GM23338 (cell line): ENCODE data around the gene DIS3L. TPM values are rescaled to one million over a fixed set of nuclear protein-coding genes. Genes with fewer than 3 reads are reported as not detected.

ENCODE experiments used
- ATAC-seq: fragments of 200-7000 bp; cut with Tn5 transposase; 3 replicates; pipeline ENCODE4 v1.9.1; 2020
- DNase-seq: peaks from one replicate; pipeline ENCODE4 v3.0.0-alpha.2; 2015; ENCODE audit warnings: low spot score
- H2AFZ ChIP-seq: fragments of 200-600 bp; sonication (generic); 2 replicates; pipeline ENCODE4 v1.8.0; 2016; ENCODE audit warnings: antibody characterized with exemption, mild to moderate bottlenecking, moderate library complexity
- H3F3A ChIP-seq: fragments of 200-600 bp; sonication (generic); replicated peaks from 2 replicates; pipeline ENCODE4 v1.8.0; 2017; ENCODE audit warnings: antibody characterized with exemption, mixed run types, low read depth
- H3K27ac ChIP-seq: fragments of 200-600 bp; sonication (generic); 2 replicates; pipeline ENCODE4 v1.6.1; 2016; ENCODE audit warnings: low read depth
- H3K27me3 ChIP-seq: fragments of 200-600 bp; sonication (generic); 2 replicates; pipeline ENCODE4 v1.8.0; 2016; ENCODE audit warnings: mild to moderate bottlenecking, mixed run types, moderate library complexity; ENCODE audit not compliant: insufficient read depth
- H3K36me3 ChIP-seq: fragments of 200-600 bp; sonication (generic); 2 replicates; pipeline ENCODE4 v1.8.0; 2016; ENCODE audit warnings: mild to moderate bottlenecking; ENCODE audit not compliant: insufficient read depth
- H3K4me1 ChIP-seq: fragments of 200-600 bp; sonication (generic); 2 replicates; pipeline ENCODE4 v1.8.0; 2016; ENCODE audit warnings: mild to moderate bottlenecking, moderate library complexity; ENCODE audit not compliant: insufficient read depth
- H3K4me2 ChIP-seq: fragments of 200-600 bp; sonication (generic); 2 replicates; pipeline ENCODE4 v1.7.1; 2017; ENCODE audit warnings: mixed run types
- H3K4me3 ChIP-seq: fragments of 200-600 bp; sonication (generic); 2 replicates; pipeline ENCODE4 v1.6.1; 2016; ENCODE audit warnings: mixed run types
- H3K79me2 ChIP-seq: fragments of 200-600 bp; sonication (generic); replicated peaks from 2 replicates; pipeline ENCODE4 v1.8.0; 2017; ENCODE audit warnings: mild to moderate bottlenecking; ENCODE audit not compliant: insufficient read depth
- H3K9me2 ChIP-seq: fragments of 200-600 bp; sonication (generic); 2 replicates; pipeline ENCODE4 v1.8.0; 2017; ENCODE audit not compliant: insufficient read depth
- H4K20me1 ChIP-seq: fragments of 200-600 bp; sonication (generic); replicated peaks from 2 replicates; pipeline ENCODE4 v1.8.0; 2017; ENCODE audit warnings: mild to moderate bottlenecking; ENCODE audit not compliant: insufficient read depth
- H3K27ac Mint-ChIP-seq: 2 replicates; pipeline ENCODE4 v1.8.0; 2020; ENCODE audit warnings: inconsistent platforms, mild to moderate bottlenecking, moderate library complexity, mixed read lengths
- H3K27me3 Mint-ChIP-seq: 3 replicates; pipeline ENCODE4 v1.8.0; 2022; ENCODE audit warnings: low read depth, mild to moderate bottlenecking, moderate library complexity, mixed read lengths, inconsistent platforms; ENCODE audit not compliant: insufficient read depth, poor library complexity
- H3K36me3 Mint-ChIP-seq: 3 replicates; pipeline ENCODE4 v1.8.0; 2021; ENCODE audit warnings: low read depth, mild to moderate bottlenecking, inconsistent platforms, moderate library complexity, mixed read lengths
- H3K4me1 Mint-ChIP-seq: 3 replicates; pipeline ENCODE4 v1.8.0; 2020; ENCODE audit warnings: mild to moderate bottlenecking, inconsistent platforms, mixed read lengths
- H3K4me3 Mint-ChIP-seq: 3 replicates; pipeline ENCODE4 v1.8.0; 2021; ENCODE audit warnings: moderate library complexity, mild to moderate bottlenecking, inconsistent platforms, mixed read lengths
- H3K9me3 Mint-ChIP-seq: 3 replicates; pipeline ENCODE4 v1.8.0; 2020; ENCODE audit warnings: moderate library complexity, mild to moderate bottlenecking, inconsistent platforms, mixed read lengths
- CREB1 ChIP-seq: fragments of 250-450 bp; sonication (Bioruptor Pico); IDR thresholded peaks from 2 replicates; pipeline ENCODE4 v1.5.0; 2020; ENCODE audit warnings: low read depth, mild to moderate bottlenecking, moderate library complexity
- EZH2phosphoT487 ChIP-seq: fragments of 200-600 bp; sonication (generic); IDR thresholded peaks from one replicate; pipeline ENCODE4 v1.8.1; 2018; ENCODE audit warnings: antibody characterized with exemption; ENCODE audit not compliant: unreplicated experiment
- JUNB ChIP-seq: IDR thresholded peaks from one replicate; pipeline ENCODE4 v1.6.1; 2016; ENCODE audit warnings: antibody characterized with exemption; ENCODE audit not compliant: unreplicated experiment
- NANOG ChIP-seq: IDR thresholded peaks from 2 replicates; pipeline ENCODE4 v1.6.1; 2016; ENCODE audit warnings: antibody characterized with exemption, borderline replicate concordance
- POLR2AphosphoS5 ChIP-seq: IDR thresholded peaks from 2 replicates; pipeline ENCODE4 v1.6.1; 2016; ENCODE audit warnings: antibody characterized with exemption, low read depth
- STAT1 ChIP-seq: IDR thresholded peaks from one replicate; pipeline ENCODE4 v1.6.1; 2016; ENCODE audit warnings: antibody characterized with exemption; ENCODE audit not compliant: unreplicated experiment
- ZNF114 ChIP-seq: fragments of 250-450 bp; sonication (Bioruptor Pico); IDR thresholded peaks from 2 replicates; pipeline ENCODE4 v1.5.0; 2020; ENCODE audit warnings: mild to moderate bottlenecking, moderate library complexity
- ZNF331 ChIP-seq: fragments of 250-450 bp; sonication (Bioruptor Pico); IDR thresholded peaks from 2 replicates; pipeline ENCODE4 v1.5.0; 2020; ENCODE audit warnings: low read depth, mild to moderate bottlenecking, moderate library complexity
- polyA plus RNA-seq: library from polyadenylated mRNA; unstranded; fragments of >200 nt; fragmentation: Nextera tagmentation; extraction: Ambion mirVana; gene quantifications from 2 replicates; pipeline ENCODE4 v1.2.1, GENCODE V29; 2016
- total RNA-seq: library from RNA; depleted of rRNA; stranded (reverse); fragments of >200 nt; shearing (Covaris generic); gene quantifications from 2 replicates; pipeline ENCODE4 v1.2.3, GENCODE V29; 2014
- TF ChIP-seq, protein P1 (sequence below): fragments of 250-450 bp; sonication (Bioruptor Pico); IDR thresholded peaks from 2 replicates; pipeline ENCODE4 v1.5.0; 2020; ENCODE audit warnings: mild to moderate bottlenecking, moderate library complexity
- TF ChIP-seq, protein P2 (sequence below): IDR thresholded peaks from one replicate; pipeline ENCODE4 v1.6.1; 2018; ENCODE audit warnings: antibody characterized with exemption; ENCODE audit not compliant: unreplicated experiment
- TF ChIP-seq, protein P3 (sequence below), 2 experiments: fragments of 200-600 bp in 1 of 2; sonication (generic) in 1 of 2; conservative IDR thresholded peaks; 2 replicates each; pipeline versions ENCODE4 v1.5.1 to v1.6.1; 2016 to 2017; ENCODE audit warnings: antibody characterized with exemption in 2 of 2, low read depth in 2 of 2, mild to moderate bottlenecking in 2 of 2, moderate library complexity in 1 of 2

The DIS3L gene
- total and polyA plus RNA-seq, 2 experiments from 2014 or later = 8.9 to 21.8 TPM

DNA sequence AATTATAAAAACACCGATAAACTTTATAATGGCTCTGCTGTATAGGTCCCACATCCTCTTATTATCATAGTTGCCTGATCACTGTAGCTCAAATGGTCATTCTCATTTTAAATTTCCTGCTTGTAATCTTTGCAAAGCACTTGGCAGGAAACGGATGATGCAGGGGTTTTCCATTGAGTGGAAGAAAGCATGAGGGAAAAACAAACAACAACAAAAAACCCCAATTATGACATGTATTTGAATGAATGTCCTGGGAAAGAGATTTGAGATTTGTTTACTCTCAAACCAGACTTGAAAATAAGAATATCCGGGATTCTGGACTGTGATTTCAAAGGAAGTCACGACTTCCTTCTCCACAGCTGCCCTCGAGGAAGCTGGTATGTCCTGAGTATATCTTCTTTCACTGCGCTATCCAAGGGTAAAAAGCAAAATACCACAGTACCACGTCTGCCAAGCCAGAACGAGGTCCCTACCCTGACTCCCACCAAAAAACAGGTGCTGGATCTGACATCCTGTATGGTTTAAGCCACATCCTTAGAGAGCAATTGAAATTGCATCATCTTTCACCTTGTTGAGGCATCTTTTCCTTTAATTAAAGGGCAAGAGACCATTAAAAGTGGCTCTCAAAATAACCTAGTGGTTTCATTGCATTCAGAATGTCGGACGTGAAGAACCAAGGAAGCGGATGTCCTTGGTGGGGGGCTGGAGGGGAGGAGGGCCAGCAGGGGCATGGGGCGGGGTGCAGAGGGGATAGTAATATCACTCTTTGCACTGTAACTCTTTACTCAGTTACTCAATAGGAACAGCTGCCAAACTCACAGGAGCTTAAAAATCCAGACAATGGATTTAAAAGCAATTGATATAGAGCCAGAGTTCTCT is 76.6 kb downstream of the DIS3L start:
- H3K79me2 ChIP-seq = no peaks in the 10 kb centered on the region
- peak overlapping the region; percentile 87 for H3K27ac Mint-ChIP-seq
- peak overlapping the region; percentile 67 for H2AFZ ChIP-seq
- no peaks in the 10 kb centered on the region for H3F3A ChIP-seq
- 0 out of 2 replicates have a peak overlapping the region, but pooled peaks have one; percentile 31 for H3K4me2 ChIP-seq
- peak overlapping the region; percentile 67 for H3K27ac ChIP-seq
- H3K4me1 ChIP-seq = peaks cover 12% of the 10 kb centered on the region
- no peak for TF ChIP-seq ZNF114
- TF ChIP-seq, protein P1, sequence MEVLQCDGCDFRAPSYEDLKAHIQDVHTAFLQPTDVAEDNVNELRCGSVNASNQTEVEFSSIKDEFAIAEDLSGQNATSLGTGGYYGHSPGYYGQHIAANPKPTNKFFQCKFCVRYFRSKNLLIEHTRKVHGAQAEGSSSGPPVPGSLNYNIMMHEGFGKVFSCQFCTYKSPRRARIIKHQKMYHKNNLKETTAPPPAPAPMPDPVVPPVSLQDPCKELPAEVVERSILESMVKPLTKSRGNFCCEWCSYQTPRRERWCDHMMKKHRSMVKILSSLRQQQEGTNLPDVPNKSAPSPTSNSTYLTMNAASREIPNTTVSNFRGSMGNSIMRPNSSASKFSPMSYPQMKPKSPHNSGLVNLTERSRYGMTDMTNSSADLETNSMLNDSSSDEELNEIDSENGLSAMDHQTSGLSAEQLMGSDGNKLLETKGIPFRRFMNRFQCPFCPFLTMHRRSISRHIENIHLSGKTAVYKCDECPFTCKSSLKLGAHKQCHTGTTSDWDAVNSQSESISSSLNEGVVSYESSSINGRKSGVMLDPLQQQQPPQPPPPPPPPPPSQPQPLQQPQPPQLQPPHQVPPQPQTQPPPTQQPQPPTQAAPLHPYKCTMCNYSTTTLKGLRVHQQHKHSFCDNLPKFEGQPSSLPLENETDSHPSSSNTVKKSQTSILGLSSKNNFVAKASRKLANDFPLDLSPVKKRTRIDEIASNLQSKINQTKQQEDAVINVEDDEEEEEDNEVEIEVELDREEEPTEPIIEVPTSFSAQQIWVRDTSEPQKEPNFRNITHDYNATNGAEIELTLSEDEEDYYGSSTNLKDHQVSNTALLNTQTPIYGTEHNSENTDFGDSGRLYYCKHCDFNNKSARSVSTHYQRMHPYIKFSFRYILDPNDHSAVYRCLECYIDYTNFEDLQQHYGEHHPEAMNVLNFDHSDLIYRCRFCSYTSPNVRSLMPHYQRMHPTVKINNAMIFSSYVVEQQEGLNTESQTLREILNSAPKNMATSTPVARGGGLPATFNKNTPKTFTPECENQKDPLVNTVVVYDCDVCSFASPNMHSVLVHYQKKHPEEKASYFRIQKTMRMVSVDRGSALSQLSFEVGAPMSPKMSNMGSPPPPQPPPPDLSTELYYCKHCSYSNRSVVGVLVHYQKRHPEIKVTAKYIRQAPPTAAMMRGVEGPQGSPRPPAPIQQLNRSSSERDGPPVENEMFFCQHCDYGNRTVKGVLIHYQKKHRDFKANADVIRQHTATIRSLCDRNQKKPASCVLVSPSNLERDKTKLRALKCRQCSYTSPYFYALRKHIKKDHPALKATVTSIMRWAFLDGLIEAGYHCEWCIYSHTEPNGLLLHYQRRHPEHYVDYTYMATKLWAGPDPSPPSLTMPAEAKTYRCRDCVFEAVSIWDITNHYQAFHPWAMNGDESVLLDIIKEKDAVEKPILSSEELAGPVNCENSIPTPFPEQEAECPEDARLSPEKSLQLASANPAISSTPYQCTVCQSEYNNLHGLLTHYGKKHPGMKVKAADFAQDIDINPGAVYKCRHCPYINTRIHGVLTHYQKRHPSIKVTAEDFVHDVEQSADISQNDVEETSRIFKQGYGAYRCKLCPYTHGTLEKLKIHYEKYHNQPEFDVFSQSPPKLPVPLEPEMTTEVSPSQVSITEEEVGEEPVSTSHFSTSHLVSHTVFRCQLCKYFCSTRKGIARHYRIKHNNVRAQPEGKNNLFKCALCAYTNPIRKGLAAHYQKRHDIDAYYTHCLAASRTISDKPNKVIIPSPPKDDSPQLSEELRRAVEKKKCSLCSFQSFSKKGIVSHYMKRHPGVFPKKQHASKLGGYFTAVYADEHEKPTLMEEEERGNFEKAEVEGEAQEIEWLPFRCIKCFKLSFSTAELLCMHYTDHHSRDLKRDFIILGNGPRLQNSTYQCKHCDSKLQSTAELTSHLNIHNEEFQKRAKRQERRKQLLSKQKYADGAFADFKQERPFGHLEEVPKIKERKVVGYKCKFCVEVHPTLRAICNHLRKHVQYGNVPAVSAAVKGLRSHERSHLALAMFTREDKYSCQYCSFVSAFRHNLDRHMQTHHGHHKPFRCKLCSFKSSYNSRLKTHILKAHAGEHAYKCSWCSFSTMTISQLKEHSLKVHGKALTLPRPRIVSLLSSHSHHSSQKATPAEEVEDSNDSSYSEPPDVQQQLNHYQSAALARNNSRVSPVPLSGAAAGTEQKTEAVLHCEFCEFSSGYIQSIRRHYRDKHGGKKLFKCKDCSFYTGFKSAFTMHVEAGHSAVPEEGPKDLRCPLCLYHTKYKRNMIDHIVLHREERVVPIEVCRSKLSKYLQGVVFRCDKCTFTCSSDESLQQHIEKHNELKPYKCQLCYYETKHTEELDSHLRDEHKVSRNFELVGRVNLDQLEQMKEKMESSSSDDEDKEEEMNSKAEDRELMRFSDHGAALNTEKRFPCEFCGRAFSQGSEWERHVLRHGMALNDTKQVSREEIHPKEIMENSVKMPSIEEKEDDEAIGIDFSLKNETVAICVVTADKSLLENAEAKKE (CRISPR knock-in tag) = no peak
- TF ChIP-seq EZH2phosphoT487 = no peak
- TF ChIP-seq CREB1 (CRISPR knock-in tag) = no peak
- no peak for TF ChIP-seq JUNB
- no peak for TF ChIP-seq ZNF331
- TF ChIP-seq STAT1 = no peak
- TF ChIP-seq NANOG = no peak
- TF ChIP-seq, protein P2, sequence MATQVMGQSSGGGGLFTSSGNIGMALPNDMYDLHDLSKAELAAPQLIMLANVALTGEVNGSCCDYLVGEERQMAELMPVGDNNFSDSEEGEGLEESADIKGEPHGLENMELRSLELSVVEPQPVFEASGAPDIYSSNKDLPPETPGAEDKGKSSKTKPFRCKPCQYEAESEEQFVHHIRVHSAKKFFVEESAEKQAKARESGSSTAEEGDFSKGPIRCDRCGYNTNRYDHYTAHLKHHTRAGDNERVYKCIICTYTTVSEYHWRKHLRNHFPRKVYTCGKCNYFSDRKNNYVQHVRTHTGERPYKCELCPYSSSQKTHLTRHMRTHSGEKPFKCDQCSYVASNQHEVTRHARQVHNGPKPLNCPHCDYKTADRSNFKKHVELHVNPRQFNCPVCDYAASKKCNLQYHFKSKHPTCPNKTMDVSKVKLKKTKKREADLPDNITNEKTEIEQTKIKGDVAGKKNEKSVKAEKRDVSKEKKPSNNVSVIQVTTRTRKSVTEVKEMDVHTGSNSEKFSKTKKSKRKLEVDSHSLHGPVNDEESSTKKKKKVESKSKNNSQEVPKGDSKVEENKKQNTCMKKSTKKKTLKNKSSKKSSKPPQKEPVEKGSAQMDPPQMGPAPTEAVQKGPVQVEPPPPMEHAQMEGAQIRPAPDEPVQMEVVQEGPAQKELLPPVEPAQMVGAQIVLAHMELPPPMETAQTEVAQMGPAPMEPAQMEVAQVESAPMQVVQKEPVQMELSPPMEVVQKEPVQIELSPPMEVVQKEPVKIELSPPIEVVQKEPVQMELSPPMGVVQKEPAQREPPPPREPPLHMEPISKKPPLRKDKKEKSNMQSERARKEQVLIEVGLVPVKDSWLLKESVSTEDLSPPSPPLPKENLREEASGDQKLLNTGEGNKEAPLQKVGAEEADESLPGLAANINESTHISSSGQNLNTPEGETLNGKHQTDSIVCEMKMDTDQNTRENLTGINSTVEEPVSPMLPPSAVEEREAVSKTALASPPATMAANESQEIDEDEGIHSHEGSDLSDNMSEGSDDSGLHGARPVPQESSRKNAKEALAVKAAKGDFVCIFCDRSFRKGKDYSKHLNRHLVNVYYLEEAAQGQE = no peak
- TF ChIP-seq, protein P3, sequence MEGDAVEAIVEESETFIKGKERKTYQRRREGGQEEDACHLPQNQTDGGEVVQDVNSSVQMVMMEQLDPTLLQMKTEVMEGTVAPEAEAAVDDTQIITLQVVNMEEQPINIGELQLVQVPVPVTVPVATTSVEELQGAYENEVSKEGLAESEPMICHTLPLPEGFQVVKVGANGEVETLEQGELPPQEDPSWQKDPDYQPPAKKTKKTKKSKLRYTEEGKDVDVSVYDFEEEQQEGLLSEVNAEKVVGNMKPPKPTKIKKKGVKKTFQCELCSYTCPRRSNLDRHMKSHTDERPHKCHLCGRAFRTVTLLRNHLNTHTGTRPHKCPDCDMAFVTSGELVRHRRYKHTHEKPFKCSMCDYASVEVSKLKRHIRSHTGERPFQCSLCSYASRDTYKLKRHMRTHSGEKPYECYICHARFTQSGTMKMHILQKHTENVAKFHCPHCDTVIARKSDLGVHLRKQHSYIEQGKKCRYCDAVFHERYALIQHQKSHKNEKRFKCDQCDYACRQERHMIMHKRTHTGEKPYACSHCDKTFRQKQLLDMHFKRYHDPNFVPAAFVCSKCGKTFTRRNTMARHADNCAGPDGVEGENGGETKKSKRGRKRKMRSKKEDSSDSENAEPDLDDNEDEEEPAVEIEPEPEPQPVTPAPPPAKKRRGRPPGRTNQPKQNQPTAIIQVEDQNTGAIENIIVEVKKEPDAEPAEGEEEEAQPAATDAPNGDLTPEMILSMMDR (conservative IDR thresholded peaks at IDR 0.05; ENCODE audit: low read depth in 2 of 2) = no peak
- no peak for TF ChIP-seq POLR2AphosphoS5
- peak; percentile 47 for ATAC-seq
- H3K4me1 Mint-ChIP-seq = peaks cover 11% of the 10 kb centered on the region
- no peaks in the 10 kb centered on the region for H4K20me1 ChIP-seq
- H3K27me3 ChIP-seq = no peaks in the 10 kb centered on the region
- peaks cover 10% of the 10 kb centered on the region; the same call in 2 of the 3 replicates for H3K9me3 Mint-ChIP-seq
- no peaks in the 10 kb centered on the region for H3K27me3 Mint-ChIP-seq
- H3K4me3 Mint-ChIP-seq = no peak overlapping the region
- H3K9me2 ChIP-seq = no peaks in the 10 kb centered on the region
- H3K4me3 ChIP-seq = no peak overlapping the region
- DNase-seq = peak; percentile 61
- H3K36me3 Mint-ChIP-seq = no peaks in the 10 kb centered on the region
- H3K36me3 ChIP-seq = no peaks in the 10 kb centered on the region
